AG09309 (cell line): ENCODE data around the gene USP37.

Experiments
- DNase-seq: peaks from one replicate; pipeline ENCODE4 v3.0.0-alpha.2; 2010; ENCODE audit warnings: low read depth
- H3K4me3 ChIP-seq: 2 replicates; pipeline ENCODE4 v1.5.1; 2011; ENCODE audit warnings: mild to moderate bottlenecking, low read depth, low read length, moderate library complexity; ENCODE audit not compliant: control insufficient read depth
- TF ChIP-seq, protein P1 (sequence below): IDR thresholded peaks from 2 replicates; pipeline ENCODE4 v1.5.1; 2011; ENCODE audit warnings: mild to moderate bottlenecking, low read depth, low read length, inconsistent platforms; ENCODE audit not compliant: insufficient read depth, control insufficient read depth; ENCODE audit errors: missing control alignments

USP37 gene

DNA sequence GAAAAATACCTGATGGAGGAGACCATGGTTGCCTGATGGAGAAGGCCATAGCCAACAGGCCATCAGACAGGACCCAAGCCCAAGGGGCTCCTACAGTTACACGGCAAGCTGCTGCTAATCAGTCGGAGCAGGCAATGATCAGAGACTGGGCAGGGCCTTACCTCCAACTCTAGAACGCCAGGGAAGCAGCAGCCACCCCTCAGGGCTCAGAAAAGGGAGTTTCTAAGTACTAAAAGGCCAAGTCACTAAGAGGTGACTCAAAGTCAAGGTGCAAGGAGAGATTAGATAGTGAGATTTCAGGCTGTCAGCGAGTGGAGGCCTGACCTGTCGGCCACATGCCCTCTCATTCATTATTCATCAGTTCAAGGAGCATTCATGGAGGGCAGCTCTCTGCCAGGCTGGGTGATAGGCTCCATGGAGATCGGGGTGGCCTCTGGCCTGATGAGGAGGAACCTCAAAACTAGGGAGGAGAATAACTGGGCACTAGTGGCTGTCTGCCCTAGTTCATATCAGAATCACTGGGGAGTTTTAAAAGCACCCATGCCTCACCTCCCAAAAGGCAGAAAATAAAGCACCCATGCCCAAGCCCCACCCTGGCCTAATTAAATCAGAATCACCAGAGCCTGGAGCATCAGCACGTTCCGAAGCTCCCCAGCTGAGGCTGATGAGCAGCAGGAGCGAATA lies 145.6 kb downstream of the USP37 start:
- TF ChIP-seq, protein P1, sequence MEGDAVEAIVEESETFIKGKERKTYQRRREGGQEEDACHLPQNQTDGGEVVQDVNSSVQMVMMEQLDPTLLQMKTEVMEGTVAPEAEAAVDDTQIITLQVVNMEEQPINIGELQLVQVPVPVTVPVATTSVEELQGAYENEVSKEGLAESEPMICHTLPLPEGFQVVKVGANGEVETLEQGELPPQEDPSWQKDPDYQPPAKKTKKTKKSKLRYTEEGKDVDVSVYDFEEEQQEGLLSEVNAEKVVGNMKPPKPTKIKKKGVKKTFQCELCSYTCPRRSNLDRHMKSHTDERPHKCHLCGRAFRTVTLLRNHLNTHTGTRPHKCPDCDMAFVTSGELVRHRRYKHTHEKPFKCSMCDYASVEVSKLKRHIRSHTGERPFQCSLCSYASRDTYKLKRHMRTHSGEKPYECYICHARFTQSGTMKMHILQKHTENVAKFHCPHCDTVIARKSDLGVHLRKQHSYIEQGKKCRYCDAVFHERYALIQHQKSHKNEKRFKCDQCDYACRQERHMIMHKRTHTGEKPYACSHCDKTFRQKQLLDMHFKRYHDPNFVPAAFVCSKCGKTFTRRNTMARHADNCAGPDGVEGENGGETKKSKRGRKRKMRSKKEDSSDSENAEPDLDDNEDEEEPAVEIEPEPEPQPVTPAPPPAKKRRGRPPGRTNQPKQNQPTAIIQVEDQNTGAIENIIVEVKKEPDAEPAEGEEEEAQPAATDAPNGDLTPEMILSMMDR, result no peak
- DNase-seq, result no peak
- H3K4me3 ChIP-seq, result no peak overlapping the region

DNA sequence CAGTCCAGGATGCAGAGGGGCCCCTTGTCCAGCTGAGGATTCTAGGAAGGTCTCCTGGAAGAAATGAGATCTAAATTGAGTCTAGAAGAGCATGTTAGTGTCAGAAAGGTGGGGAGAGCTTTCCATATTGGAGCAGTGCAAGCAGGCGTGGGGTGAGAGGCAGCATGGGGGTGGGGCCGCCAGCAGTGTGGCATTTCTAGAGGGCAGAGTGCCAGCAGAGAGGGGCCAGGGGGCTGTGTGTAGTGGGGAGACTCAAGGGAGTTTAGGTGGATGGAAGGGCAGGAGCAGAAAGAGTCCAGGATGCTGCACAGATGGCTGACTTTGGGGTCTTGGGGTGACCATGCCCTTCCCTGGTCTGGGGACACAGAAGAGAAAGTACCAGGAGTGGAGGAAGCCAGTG lies 147.1 kb downstream of the USP37 start:
- TF ChIP-seq, protein P1, result no peak
- H3K4me3 ChIP-seq, result no peak overlapping the region
- no peak for DNase-seq

DNA sequence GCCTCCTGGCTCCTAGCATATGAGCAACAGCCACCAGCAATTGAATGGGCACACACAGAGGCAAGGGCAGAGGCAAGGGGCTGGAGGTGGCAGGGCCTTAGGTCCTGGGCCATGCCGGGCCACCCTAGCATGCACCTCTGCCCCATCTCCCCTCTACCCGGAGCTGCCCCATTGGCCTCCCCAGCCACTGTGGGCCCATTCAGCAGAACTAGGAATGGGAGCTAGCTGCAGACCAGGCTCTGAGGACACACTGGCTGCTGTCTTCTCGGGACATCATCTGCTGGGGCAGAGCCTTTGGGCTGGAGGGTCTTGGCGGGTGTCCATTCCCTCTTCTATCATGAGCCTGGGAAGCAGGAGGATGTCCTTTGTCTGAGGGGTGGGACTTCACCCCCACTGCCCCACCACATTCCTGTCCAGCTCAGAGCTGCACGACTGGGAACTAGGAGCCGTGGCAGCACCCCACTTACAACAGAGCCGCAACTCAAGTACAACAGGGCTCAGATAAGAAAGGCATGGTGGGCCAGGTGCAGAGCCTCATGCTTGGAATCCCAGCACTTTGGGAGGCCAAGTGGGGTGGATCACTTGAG lies 148.4 kb downstream of the USP37 start:
- H3K4me3 ChIP-seq, result no peak overlapping the region
- TF ChIP-seq, protein P1, result no peak
- DNase-seq, result no peak

DNA sequence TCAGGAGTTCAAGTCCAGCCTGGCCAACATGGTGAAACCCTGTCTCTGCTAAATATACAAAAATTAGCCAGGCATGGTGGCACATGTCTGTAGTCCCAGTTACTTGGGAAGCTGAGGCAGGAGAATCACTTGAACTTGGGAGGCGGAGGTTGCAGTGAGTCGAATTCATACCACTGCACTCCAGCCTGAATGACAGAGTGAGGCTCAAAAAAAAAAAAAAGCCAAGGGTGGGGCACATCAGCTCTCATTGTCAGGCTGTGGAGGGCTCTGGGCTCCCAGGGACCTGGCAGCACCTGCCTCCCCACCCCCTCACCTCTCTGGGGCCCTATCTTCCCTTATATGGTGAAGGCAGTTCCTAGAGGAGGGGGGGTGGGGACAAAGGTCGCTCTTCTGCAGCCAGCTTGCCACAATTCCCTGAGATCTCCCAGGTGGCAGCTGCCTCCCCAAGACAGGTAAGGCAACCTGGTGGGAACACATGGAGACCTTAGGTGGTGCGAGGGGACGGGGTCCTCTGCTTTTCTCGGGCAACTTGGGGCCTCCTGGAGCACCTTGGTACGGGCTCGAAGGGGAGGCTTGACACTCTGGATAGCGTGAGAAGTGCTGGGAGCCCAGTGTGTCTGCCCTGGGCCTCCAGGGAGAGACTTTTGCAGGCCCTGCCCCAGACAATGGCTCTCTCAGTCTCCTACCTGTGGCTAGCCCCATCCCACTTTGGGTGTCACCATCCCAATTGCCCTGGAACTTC lies 149.3 kb downstream of the USP37 start, which contains the start of gene VIL1:
Gene VIL1, plus strand, starts transcription at position 407 of the 742 bp plus-strand sequence. CDS start 4,656 bp downstream, outside the sequence.
- no peak within 1 kb of the TSS for H3K4me3 ChIP-seq
- no peak for DNase-seq
- TF ChIP-seq, protein P1, result no peak

DNA sequence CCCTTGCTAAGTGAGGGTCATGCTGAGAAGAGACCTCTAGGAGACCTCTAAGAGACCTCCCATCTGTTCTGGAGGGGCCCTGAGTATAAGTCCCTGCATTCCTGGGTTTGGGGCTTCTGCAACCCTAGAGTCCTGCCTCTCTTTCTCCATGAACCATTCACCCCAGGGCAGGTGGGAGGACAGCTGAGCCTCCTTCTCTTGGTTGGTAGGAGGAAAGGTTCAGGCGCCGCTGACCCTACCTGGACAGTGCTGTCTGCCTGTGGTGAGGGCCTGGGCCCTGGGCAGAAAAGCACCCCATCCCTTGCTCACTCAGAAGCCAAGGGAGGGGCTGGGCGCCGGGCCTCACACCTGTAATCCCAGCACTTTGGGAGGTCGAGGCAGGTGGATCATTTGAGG lies 149.8 kb downstream of the USP37 start:
- H3K4me3 ChIP-seq, result no peak overlapping the region
- TF ChIP-seq, protein P1, result no peak
- no peak for DNase-seq

DNA sequence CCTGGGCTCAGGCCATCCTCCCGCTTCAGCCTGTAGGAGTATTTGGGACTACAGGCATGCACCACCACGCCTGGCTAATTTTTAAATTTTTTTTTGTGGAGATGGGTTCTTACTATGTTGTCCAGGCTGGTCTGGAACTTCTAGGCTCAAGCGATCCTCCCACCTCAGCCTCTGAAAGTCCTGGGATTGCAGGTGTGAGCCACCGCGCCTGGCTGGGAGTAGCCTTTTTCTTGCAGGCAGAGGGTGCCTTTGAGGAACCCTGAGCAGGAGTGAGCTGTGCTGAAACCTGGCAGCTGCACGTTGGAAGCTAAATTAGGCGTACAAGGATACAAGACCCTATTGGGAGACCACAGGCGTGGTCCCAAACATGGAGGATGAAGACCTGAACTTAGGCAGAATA lies 160.4 kb downstream of the USP37 start:
- TF ChIP-seq, protein P1, result no peak

More for the DNA sequence above, 160.4 kb downstream of the USP37 start:
- no peak for DNase-seq
- no peak overlapping the region for H3K4me3 ChIP-seq
